HK-2 (cell line): ENCODE measurements around the gene CASTOR2.
"Not testable (repeated sequence)": the region's sequence is repeated elsewhere in the genome, so short reads cannot be mapped to it uniquely, and the experiment has no call there.

Source experiments
- DNase-seq: peaks from one replicate; pipeline ENCODE4 v3.0.0-alpha.2; 2018; ENCODE audit not compliant: unreplicated experiment

CASTOR2 gene

GRCh38 chr7:75050501-75050900 is 86.0 kb downstream of the CASTOR2 start:
- DNase-seq = no peak

GRCh38 chr7:75054744-75055143 is 90.2 kb downstream of the CASTOR2 start:
- peak; percentile 44 for DNase-seq

GRCh38 chr7:75055155-75055554 is 90.7 kb downstream of the CASTOR2 start:
- DNase-seq = no peak

GRCh38 chr7:75055830-75056772 is 91.6 kb downstream of the CASTOR2 start:
- DNase-seq = no peak

GRCh38 chr7:75058406-75058805 is 93.9 kb downstream of the CASTOR2 start:
- no peak for DNase-seq

GRCh38 chr7:75064291-75064690 is 99.8 kb downstream of the CASTOR2 start:
- DNase-seq = no peak

- no peak for DNase-seq
These were observed 100.3 kb downstream of the CASTOR2 start for GRCh38 chr7:75064801-75065200.

GRCh38 chr7:75066521-75066920 is 102.0 kb downstream of the CASTOR2 start:
- DNase-seq = no peak

- no peak for DNase-seq
These were observed 108.4 kb downstream of the CASTOR2 start for GRCh38 chr7:75072981-75073283.

- DNase-seq = not testable (repeated sequence)
These were observed 109.7 kb downstream of the CASTOR2 start for GRCh38 chr7:75074262-75074641.
